Esophagus squamous epithelium (tissue), 5 donors: ENCODE measurements around the gene RASEF. TPM values are rescaled to one million over a fixed set of nuclear protein-coding genes. Genes with fewer than 3 reads are reported as not detected.

ENCODE experiments used
- DNase-seq: peaks from one replicate; lab custom pipeline; 2025; lab: John Stamatoyannopoulos, UW
- H3K27ac ChIP-seq, 4 donors: fragments of 200-600 bp; sonication (generic); one replicate each; pipeline ENCODE4 v1.5.1; 2016 to 2019; ENCODE audit warnings: mild to moderate bottlenecking in 1 of 4
- H3K27me3 ChIP-seq, 4 donors: fragments of 200-600 bp; sonication (generic); 1 replicate in 3 of 4; 2 replicates in 1 of 4; pipeline versions ENCODE4 v1.5.1 to v1.6.0; 2017 to 2021; ENCODE audit warnings: antibody characterized with exemption in 1 of 4
- H3K36me3 ChIP-seq, 3 donors: fragments of 200-600 bp; sonication (generic); one replicate each; pipeline ENCODE4 v1.5.1; 2016 to 2019
- H3K4me1 ChIP-seq, 3 donors: fragments of 200-600 bp; sonication (generic); one replicate each; pipeline ENCODE4 v1.5.1; 2017 to 2019
- H3K4me3 ChIP-seq, 4 donors: fragments of 200-600 bp; sonication (generic); 1 replicate in 3 of 4; 2 replicates in 1 of 4; pipeline ENCODE4 v1.5.1; 2016 to 2019; ENCODE audit warnings: mild to moderate bottlenecking in 2 of 4, moderate library complexity in 1 of 4
- H3K9me3 ChIP-seq, 3 donors: fragments of 200-600 bp; sonication (generic); one replicate each; pipeline ENCODE4 v1.5.1; 2016 to 2019
- POLR2A ChIP-seq, 4 donors: fragments of 450-650 bp; IDR thresholded peaks; one replicate each; pipeline ENCODE4 v1.6.1; 2017; ENCODE audit warnings: antibody characterized with exemption in 4 of 4, mild to moderate bottlenecking in 4 of 4, moderate library complexity in 3 of 4
- WGBS, 2 donors: methylation state at CpG; one replicate each; pipeline ENCODE4 v1.1.5; 2018; 5-methylcytosine and 5-hydroxymethylcytosine counted together
- intact Hi-C: fragments of 100-400 bp; cut with DNase I; formaldehyde crosslinking; loops from one replicate; pipeline ENCODE4 v1.15.0; 2022
- total RNA-seq, 4 donors: library from RNA; depleted of rRNA; stranded (reverse); fragments of >200 nt; gene quantifications; one replicate each; pipeline ENCODE4 v1.1.0, GENCODE V29; 2016
- TF ChIP-seq, protein P1 (sequence below), 6 experiments: fragments of 450-650 bp in 4 of 6; fragments of 200-600 bp in 2 of 6; sonication (generic) in 2 of 6; IDR thresholded peaks; one replicate each; pipeline ENCODE4 v1.5.1; 2016 to 2019; ENCODE audit warnings: antibody characterized with exemption in 6 of 6, mild to moderate bottlenecking in 4 of 6, moderate library complexity in 4 of 6
- donor health status: DM: yes; HTN: yes; CAD: no.

RASEF gene
- total RNA-seq, 4 donors from 2014 or later = 9.1 to 17.4 (median 13.5) TPM

DNA sequence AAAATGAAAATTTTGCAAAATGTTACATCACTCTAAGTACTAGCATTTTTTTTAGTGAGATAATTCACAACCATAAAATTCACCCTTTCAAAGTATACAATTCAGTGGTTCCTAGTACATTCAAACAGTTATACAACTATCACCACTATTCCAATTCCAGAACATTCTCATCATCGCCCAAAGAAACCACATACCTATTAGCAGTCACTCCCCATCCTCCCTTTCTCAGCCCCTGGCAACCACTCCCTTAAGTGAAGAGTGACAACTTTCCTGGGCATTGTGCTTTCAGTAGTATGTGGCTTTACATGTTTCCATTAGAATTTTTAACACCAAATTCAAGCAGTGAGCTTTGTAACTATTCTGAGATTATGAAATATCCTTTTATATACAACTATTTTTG is 81.4 kb downstream of the RASEF start:
- no peaks in the 10 kb centered on the region for H3K27me3 ChIP-seq
- no peak for DNase-seq
- WGBS, 2 donors = 84 to 90% methylated on average over 1 of the region's 1 CpG
- TF ChIP-seq, protein P1, sequence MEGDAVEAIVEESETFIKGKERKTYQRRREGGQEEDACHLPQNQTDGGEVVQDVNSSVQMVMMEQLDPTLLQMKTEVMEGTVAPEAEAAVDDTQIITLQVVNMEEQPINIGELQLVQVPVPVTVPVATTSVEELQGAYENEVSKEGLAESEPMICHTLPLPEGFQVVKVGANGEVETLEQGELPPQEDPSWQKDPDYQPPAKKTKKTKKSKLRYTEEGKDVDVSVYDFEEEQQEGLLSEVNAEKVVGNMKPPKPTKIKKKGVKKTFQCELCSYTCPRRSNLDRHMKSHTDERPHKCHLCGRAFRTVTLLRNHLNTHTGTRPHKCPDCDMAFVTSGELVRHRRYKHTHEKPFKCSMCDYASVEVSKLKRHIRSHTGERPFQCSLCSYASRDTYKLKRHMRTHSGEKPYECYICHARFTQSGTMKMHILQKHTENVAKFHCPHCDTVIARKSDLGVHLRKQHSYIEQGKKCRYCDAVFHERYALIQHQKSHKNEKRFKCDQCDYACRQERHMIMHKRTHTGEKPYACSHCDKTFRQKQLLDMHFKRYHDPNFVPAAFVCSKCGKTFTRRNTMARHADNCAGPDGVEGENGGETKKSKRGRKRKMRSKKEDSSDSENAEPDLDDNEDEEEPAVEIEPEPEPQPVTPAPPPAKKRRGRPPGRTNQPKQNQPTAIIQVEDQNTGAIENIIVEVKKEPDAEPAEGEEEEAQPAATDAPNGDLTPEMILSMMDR (IDR thresholded peaks at IDR 0.05) = no peak
- TF ChIP-seq POLR2A (IDR thresholded peaks at IDR 0.05) = no peak
- no peak overlapping the region for H3K27ac ChIP-seq
- intact Hi-C loops = no loop called here
- H3K4me3 ChIP-seq = no peak overlapping the region
- no peaks in the 10 kb centered on the region for H3K9me3 ChIP-seq
- H3K36me3 ChIP-seq = peaks cover 0 to 8% (median 0%) of the 10 kb centered on the region in 3 donors
- no peaks in the 10 kb centered on the region for H3K4me1 ChIP-seq

DNA sequence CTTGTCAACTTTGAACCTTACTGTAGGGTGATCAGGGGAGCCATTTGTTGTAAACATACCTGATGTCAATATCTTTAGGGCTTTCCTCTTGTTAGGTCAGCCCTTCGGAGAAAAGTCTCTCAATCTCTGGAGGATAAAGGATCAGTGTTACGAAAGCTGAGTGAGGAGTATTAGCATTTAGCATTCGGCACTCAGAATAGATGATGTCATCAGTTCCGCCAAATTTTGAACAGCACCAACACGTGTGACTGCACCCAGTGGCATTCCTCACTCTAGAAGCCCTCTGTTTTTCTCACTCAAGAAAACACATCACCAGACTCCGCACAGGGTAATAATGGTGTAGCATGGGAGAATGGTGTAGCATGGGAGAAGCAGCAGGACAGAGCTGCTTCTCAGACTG is 87.8 kb downstream of the RASEF start:
- no peaks in the 10 kb centered on the region for H3K4me1 ChIP-seq
- H3K27me3 ChIP-seq = no peaks in the 10 kb centered on the region
- TF ChIP-seq POLR2A (IDR thresholded peaks at IDR 0.05) = no peak
- TF ChIP-seq, protein P1 (IDR thresholded peaks at IDR 0.05) = no peak
- H3K9me3 ChIP-seq = no peaks in the 10 kb centered on the region
- H3K36me3 ChIP-seq = peaks cover 0 to 4% (median 0%) of the 10 kb centered on the region in 3 donors
- WGBS, 2 donors = 75 to 76% methylated on average over 6 of the region's 6 CpGs
- H3K27ac ChIP-seq = no peak overlapping the region
- H3K4me3 ChIP-seq = no peak overlapping the region
- DNase-seq = no peak
- intact Hi-C loops = no loop called here

DNA sequence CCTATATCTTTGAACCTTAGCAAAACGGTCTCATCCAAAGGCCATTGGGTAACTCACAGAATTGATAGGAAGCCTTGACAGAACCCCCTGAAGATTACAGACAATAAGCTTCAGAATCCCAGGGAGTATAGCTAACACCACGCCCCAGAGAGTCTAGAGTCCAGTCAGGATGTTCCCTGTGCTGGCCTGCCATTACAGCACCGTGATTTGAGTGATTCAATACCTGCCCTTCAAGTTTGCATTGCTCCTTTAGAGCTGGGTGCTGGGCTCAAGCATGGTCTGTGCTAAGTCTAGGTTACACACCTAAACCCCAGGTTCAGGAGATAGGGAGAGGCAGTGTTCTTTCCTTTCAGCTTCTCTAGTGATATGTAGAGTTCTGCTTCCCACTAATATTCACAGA is 90.5 kb downstream of the RASEF start:
- H3K4me1 ChIP-seq = no peaks in the 10 kb centered on the region
- 61% methylated on average over 3 of the region's 3 CpGs; no CpG with 5 or more reads in 1 of the 2 donors for WGBS, 2 donors
- no peaks in the 10 kb centered on the region for H3K27me3 ChIP-seq
- no peak for DNase-seq
- intact Hi-C loops = no loop called here
- TF ChIP-seq, protein P1 (IDR thresholded peaks at IDR 0.05) = no peak
- no peak for TF ChIP-seq POLR2A (IDR thresholded peaks at IDR 0.05)
- no peak overlapping the region for H3K27ac ChIP-seq
- H3K4me3 ChIP-seq = no peak overlapping the region
- no peaks in the 10 kb centered on the region for H3K9me3 ChIP-seq
- no peaks in the 10 kb centered on the region for H3K36me3 ChIP-seq

DNA sequence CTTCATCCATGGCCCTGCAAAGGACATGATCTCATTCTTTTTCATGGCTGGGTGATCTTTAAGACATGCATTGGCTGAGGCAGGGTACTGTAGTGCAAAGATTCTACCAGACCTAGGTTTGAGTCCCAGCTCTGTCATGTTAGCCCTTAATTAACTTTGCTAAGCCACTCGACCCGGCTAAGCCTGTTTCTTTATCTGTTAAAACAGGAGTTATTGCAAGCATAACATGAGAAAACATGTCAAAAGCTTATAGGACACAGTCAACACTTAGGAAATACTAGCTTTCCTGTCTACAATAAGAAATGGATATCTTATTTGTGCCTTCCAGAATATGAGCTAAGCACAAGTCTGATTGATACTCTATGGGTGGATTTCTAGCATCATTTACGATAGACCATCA is 92.6 kb downstream of the RASEF start:
- intact Hi-C loops = no loop called here
- Histone ChIP-seq H3K36me3 (no peaks in the 10 kb centered on the region), H3K4me3 (no peak overlapping the region), H3K27me3 (no peaks in the 10 kb centered on the region), H3K27ac (no peak overlapping the region), H3K9me3 (no peaks in the 10 kb centered on the region), H3K4me1 (no peaks in the 10 kb centered on the region)
- TF ChIP-seq POLR2A (IDR thresholded peaks at IDR 0.05) = no peak
- TF ChIP-seq, protein P1 (IDR thresholded peaks at IDR 0.05) = no peak
- 48 to 60% methylated on average over 3 of the region's 3 CpGs for WGBS, 2 donors
- no peak for DNase-seq

DNA sequence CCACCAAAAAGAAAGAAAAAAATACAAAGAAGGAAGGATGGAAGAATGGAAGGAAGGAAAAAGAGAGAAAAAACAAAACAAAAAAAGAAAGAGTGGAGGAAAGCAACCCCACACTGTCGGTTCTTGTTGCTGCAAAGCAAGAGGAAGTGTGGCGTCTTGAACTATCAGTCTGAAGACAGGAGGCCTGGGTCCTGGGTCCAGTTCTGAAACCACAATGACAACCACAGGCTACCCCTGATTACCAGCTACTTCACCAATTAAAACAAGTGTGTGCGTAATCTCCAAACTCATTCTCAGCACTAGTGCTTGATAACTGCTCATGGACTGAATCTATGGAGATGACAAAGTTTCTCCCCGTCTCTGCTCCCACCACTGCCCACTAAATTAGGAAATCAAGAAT is 93.7 kb downstream of the RASEF start:
- 78 to 91% methylated on average over 4 of the region's 4 CpGs for WGBS, 2 donors
- intact Hi-C loops = no loop called here
- Histone ChIP-seq H3K36me3 (no peaks in the 10 kb centered on the region), H3K27ac (no peak overlapping the region), H3K27me3 (no peaks in the 10 kb centered on the region), H3K4me1 (no peaks in the 10 kb centered on the region), H3K4me3 (no peak overlapping the region), H3K9me3 (no peaks in the 10 kb centered on the region)
- TF ChIP-seq, protein P1 (IDR thresholded peaks at IDR 0.05) = no peak
- no peak for TF ChIP-seq POLR2A (IDR thresholded peaks at IDR 0.05)
- no peak for DNase-seq
